ENCODE data around the gene GGTA1. TPM values are rescaled to one million over a fixed set of nuclear protein-coding genes. Genes with fewer than 3 reads are reported as not detected.

The GGTA1 gene
- total RNA-seq: 1 to 10 TPM; 5.8 to 8.6 (median 6.5) TPM

DNA sequence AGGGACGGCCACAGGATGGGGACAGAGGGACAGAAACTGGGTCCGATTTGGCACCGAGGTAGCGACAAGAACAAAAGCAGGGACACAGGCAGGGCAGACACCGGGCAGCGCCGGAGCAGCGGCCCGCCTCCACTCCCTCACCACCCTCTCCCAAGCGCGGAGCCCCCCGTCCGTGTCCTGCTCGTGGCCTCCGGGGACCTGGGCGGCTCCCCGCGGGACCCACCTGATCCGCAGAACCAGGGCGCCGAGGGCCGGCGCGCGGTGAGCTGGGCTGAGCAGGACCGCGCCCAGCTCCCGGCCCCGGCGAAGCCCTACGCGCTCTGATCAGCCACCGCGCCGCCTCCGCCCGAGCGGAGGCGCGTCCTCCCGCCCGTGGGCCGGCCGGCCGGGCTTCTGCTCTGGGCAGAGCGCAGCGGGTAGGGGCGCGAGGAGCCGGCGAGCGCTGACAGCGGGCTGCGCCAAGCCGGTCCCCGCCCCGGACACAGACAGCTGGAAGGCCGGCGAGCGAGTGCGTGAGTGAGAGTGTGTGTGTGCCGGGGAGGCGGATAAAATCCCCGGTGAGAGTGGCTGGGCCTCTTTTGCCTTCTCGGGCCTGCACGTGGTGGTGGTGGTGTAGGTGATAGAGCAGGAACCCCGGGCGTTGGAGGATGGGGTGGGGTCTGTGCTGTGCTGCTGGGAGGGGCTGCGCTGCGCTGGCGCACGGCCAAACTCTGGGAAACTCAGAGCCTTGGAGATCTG is at the start of gene GGTA1:
Gene GGTA1 (minus strand): TSS at position 418 of the 738 bp plus-strand sequence. CDS start 31,922 bp downstream, outside the sequence.
- peak; percentile 74 to 84 for DNase-seq (ENCODE audit: low spot score in 2 of 2)
- no peak for TF ChIP-seq CTCF (IDR thresholded peaks at IDR 0.05)
- 1% methylated on average over 34 of the region's 72 CpGs for WGBS
- Histone ChIP-seq H3K27ac (peak within 1 kb of the TSS; percentile 82), H3K36me3 (no peaks in the 10 kb centered on the region), H3K27me3 (no peaks in the 10 kb centered on the region), H3K4me1 (peaks cover 35% of the 10 kb centered on the region), H3K9me3 (no peaks in the 10 kb centered on the region), H3K4me3 (peak within 1 kb of the TSS; percentile 62)

- TF ChIP-seq EP300 (IDR thresholded peaks at IDR 0.05): no peak
- H3K27me3 ChIP-seq: no peaks in the 10 kb centered on the region
- no peak overlapping the region for H3K27ac ChIP-seq
- H3K9me3 ChIP-seq: no peaks in the 10 kb centered on the region
- no peak for DNase-seq (ENCODE audit: low spot score in 2 of 2)
- 88% methylated on average over 2 of the region's 2 CpGs for whole genome bisulfite sequencing
- no peak overlapping the region for H3K4me3 ChIP-seq
- H3K4me1 ChIP-seq: peaks cover 24% of the 10 kb centered on the region
- no peaks in the 10 kb centered on the region for H3K36me3 ChIP-seq
Observed at GRCh38 chr9:121548666-121549065, 49.0 kb upstream of the GGTA1 start.

- Histone ChIP-seq H3K4me1 (peaks cover 24% of the 10 kb centered on the region), H3K27me3 (no peaks in the 10 kb centered on the region), H3K9me3 (no peaks in the 10 kb centered on the region), H3K27ac (no peak overlapping the region), H3K36me3 (no peaks in the 10 kb centered on the region), H3K4me3 (peak overlapping the region; percentile 22)
- no peak for TF ChIP-seq POLR2A (IDR thresholded peaks at IDR 0.05)
- TF ChIP-seq CTCF (IDR thresholded peaks at IDR 0.05): peak; percentile 90 to 97
- 0% methylated on average over 6 of the region's 27 CpGs for WGBS
- DNase-seq (ENCODE audit: low spot score in 2 of 2): peak; percentile 96 to 97
Observed at GRCh38 chr9:121545875-121546423, 46.3 kb upstream of the GGTA1 start.

DNA sequence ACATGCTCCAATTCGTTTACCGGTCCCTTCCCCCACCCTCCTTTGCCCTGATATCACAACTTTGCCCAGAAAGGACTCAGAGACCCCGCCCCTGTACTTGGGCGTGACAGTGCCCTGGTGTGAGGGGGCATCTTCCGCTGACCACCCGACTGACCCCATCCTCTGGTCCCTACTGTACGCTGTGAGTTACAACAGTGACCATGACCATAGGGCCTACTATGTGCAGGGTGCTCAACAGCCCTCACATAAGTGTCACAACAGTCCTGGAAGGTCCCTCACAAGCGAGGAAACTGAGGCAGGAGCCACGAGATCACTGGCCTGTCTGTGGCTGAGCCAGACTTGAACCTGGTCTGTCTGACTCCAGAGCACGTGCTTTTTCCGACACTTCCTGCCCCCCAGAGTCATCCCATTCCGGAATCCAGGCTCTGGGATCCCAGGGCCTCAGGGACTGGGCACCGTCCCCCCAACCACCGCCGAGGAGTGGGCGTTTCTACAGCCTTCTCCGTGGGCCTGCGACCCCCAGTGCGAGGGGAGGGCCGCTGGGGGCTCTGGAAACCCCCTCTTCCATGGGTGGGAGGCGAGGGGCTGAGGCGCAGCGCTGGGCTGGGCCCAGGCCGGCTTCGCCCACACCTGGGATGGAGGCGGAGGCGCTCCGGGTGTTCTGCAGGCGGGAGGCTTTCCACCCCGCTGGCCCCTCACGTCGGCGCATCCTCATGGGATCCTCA is 45.7 kb upstream of the GGTA1 start:
- WGBS: 58% methylated on average over 10 of the region's 33 CpGs
- H3K4me3 ChIP-seq: no peak overlapping the region
- TF ChIP-seq POLR2A (IDR thresholded peaks at IDR 0.05) (no peak), CTCF (IDR thresholded peaks at IDR 0.05) (no peak), EP300 (IDR thresholded peaks at IDR 0.05) (no peak), POLR2AphosphoS5 (IDR thresholded peaks at IDR 0.05) (no peak)
- no peaks in the 10 kb centered on the region for H3K27me3 ChIP-seq
- H3K4me1 ChIP-seq: peaks cover 17% of the 10 kb centered on the region
- no peaks in the 10 kb centered on the region for H3K36me3 ChIP-seq
- DNase-seq (ENCODE audit: low spot score in 2 of 2): no peak
- H3K9me3 ChIP-seq: no peaks in the 10 kb centered on the region
- H3K27ac ChIP-seq: no peak overlapping the region

DNA sequence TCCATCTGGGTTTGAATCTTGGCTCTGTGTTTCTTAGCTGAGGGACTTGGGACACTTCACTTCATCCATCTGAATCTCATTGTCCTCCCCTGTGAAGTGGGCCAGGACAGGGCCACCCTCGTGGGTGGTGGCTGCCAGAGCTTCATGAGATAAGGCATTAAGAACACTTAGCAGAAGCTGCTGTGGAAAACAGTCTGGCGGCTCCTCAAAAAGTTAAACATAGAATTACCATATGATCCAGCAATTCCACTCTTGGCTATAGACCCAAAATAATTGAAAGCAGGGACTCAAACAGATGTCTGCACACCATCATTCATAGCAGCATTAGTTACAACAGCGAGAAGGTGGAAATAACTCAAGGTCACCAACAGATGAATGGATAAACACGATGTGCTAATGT is 42.4 kb upstream of the GGTA1 start:
- no peak for TF ChIP-seq EP300 (IDR thresholded peaks at IDR 0.05)
- no peak for TF ChIP-seq POLR2A (IDR thresholded peaks at IDR 0.05)
- no peak for TF ChIP-seq CTCF (IDR thresholded peaks at IDR 0.05)
- TF ChIP-seq POLR2AphosphoS5 (IDR thresholded peaks at IDR 0.05): no peak
- no peaks in the 10 kb centered on the region for H3K27me3 ChIP-seq
- DNase-seq (ENCODE audit: low spot score in 2 of 2): no peak
- WGBS: 79% methylated on average over 4 of the region's 4 CpGs
- H3K4me1 ChIP-seq: peaks cover 27% of the 10 kb centered on the region
- H3K27ac ChIP-seq: no peak overlapping the region
- H3K36me3 ChIP-seq: no peaks in the 10 kb centered on the region
- H3K9me3 ChIP-seq: no peaks in the 10 kb centered on the region
- H3K4me3 ChIP-seq: no peak overlapping the region
